GM12874 (cell line): ENCODE data around the gene TCF4.

ENCODE experiments used
- TF ChIP-seq, protein P1 (sequence below): IDR thresholded peaks from 2 replicates; pipeline ENCODE4 v1.5.1; 2011; ENCODE audit warnings: low read depth, mild to moderate bottlenecking, control low read depth, low read length, moderate library complexity; ENCODE audit not compliant: insufficient read depth

The TCF4 gene

DNA sequence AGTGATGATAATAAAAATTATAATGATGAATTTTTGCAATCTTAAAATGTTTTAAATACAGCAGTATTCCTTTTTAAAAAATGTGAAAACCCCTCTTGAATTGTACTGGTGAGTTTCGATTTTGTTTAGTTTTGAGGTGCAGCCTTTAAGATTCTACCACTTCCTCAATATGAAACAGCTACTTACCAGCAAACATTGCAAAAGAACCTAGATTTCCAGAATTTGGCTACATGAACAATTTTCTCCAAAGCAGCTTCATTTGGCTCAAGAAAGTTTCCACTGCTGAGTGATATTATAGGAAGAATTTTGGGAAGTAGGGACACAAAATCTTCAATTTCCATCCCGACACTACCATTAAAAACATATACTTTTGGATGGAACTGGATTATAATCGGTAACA, 12.0 kb downstream of the TCF4 start:
- TF ChIP-seq, protein P1, sequence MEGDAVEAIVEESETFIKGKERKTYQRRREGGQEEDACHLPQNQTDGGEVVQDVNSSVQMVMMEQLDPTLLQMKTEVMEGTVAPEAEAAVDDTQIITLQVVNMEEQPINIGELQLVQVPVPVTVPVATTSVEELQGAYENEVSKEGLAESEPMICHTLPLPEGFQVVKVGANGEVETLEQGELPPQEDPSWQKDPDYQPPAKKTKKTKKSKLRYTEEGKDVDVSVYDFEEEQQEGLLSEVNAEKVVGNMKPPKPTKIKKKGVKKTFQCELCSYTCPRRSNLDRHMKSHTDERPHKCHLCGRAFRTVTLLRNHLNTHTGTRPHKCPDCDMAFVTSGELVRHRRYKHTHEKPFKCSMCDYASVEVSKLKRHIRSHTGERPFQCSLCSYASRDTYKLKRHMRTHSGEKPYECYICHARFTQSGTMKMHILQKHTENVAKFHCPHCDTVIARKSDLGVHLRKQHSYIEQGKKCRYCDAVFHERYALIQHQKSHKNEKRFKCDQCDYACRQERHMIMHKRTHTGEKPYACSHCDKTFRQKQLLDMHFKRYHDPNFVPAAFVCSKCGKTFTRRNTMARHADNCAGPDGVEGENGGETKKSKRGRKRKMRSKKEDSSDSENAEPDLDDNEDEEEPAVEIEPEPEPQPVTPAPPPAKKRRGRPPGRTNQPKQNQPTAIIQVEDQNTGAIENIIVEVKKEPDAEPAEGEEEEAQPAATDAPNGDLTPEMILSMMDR: no peak

DNA sequence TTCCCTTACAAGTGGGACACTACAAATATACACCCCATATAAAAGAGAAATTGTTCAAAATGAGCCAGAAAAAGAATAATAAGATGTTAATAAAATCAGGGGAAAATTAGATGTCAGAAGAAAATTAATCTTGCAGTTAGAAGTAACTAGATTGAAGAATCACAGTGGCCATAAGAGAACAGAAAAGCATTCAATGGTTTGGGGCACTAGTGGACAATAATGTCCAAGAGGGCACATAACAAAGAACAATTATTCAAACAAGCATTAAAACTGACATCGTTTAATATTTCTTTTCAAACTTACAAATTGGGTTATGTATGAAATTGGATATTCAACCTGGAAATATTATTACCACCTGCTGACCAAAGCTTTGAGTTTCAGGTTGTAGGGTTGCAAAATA, 12.9 kb downstream of the TCF4 start:
- TF ChIP-seq, protein P1: no peak

DNA sequence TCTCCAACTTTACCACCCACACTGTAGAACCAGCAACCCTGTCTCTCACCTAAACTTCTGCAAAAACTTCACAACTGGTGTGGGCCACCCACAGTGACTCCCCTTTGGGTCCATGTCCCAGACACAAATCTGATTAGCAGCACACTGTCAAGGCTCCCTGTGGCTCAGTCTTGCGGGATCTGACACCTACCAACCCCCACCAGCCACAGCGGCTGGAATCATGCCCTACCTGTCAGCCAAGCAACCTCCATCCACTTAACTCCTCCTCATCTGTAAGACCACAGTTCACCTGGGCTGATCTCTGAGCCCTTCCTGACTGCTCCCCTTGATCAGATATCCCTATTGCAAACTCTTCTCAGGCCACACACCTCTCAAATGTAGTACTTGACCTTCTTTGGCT, 14.6 kb downstream of the TCF4 start:
- TF ChIP-seq, protein P1: no peak

DNA sequence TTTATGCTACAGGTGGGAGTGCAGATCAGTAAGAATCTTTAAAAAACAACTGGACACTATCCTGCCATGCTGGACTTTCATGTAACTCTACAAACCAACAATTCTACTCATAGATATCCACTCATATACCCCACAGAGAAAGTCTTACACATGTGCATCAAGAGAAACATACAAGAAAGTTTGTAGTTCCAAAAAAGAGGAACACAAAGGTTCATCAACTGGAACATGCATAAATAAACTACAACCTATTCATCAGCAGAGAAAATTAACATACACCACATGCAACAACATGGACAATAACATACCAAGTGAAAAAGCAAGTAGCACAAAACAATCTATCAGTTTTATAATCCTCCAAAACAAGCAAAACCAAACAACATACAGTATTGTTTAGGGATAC, 17.0 kb downstream of the TCF4 start:
- TF ChIP-seq, protein P1: no peak

DNA sequence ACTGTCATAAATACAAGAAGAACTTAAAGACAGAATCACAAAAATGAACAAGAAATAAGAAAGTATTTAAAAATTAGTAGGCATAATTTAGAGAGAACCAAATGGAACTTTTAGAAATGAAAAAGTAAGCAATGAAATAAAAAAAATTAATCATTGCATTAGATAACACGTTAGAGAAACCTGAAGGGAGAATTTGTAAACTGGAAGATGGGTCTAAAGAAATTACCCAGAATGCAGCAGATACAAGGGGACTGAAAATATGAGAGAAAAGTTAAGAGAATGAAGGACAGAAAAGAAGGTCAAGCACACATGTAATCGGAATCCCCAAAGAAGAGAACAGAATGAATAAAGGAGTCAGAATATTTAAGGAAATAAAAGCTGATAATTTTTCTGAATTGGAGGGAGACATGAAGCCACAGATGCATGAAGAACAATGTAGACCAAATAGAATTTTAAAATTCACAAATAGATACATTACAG, 21.5 kb downstream of the TCF4 start:
- TF ChIP-seq, protein P1: no peak

DNA sequence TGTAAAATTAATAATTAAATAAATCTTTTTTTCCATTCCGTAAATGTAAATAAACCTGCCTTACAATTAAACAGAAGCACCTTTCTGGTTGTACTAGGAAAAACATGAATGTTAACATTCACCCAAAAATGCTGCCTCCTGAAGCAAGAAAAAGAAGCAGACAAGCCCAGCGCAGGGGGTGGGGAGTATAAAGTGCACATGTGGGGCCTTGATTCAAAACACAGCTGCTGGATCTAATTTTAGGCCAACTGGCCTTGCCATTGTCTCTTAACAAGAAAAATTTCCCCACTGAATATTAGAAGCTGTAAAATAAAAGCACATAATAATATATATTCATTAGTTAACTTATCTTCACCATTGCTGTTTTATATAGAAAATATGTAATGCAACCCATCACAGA, 28.3 kb downstream of the TCF4 start:
- TF ChIP-seq, protein P1: no peak

DNA sequence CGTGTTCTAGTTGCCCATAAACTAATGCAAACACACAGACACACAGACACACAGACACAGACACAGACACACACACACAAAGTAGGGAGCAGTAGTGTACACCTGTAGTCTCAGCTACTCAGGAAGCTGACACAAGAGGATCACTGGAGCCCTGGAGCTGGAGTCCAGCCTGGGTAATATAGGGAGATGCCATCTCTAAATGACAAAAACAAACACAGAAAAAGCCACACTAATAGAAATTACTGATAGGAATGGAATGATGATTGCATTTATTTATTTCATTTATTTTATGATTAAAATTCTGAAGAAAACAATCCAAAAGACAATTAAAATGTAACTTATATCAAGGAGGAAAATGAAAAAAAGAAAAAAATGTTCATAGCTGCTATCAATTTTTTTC, 30.8 kb downstream of the TCF4 start:
- TF ChIP-seq, protein P1: no peak

DNA sequence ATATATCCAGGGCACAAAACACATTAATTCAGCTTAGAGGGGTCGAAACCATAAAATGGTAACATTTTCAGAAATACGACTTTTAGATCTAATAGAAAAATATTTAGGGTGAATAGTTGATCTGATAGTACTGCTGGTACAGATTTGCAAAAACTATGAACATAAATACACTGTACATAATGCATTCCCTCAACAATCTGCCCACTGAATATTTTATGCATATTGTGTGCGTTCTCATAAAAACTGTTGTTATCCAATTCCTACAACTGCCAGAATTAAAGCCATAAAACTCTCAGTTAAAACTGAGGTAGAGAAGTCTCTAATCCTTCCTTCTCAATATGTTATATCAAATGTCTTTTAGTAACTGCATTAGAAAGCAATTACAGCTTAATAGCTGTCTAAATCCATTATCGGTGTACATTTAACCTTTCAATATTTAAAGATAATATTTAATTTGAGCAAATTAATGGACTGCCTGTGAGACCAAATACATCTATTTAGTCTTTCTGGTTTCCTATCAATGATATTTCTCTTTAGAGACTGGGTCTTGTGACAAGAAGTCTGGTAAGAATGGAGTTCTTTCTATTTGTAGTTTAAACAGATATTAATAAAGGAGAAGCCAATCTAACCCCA, 32.5 kb downstream of the TCF4 start:
- TF ChIP-seq, protein P1: no peak
